GM12878 (cell line): ENCODE results near the gene ZBED5. TPM values are rescaled to one million over a fixed set of nuclear protein-coding genes. Genes with fewer than 3 reads are reported as not detected.
A peak's percentile ranks its signal among the peaks of the same experiment; 100 is the strongest.

Source experiments
- BACH1 ChIP-seq: fragments of 450-650 bp; IDR thresholded peaks from 2 replicates; pipeline ENCODE4 v1.6.1; 2017; ENCODE audit warnings: mild to moderate bottlenecking, borderline replicate concordance
- CREM ChIP-seq: IDR thresholded peaks from 2 replicates; pipeline ENCODE4 v1.6.1; 2014; ENCODE audit warnings: antibody characterized with exemption, low read depth
- DPF2 ChIP-seq: fragments of 450-650 bp; IDR thresholded peaks from 2 replicates; pipeline ENCODE4 v1.6.1; 2017; ENCODE audit warnings: mild to moderate bottlenecking
- GATAD2B ChIP-seq: fragments of 450-650 bp; conservative IDR thresholded peaks from 2 replicates; pipeline ENCODE4 v1.6.1; 2017; ENCODE audit warnings: low read depth, mild to moderate bottlenecking, moderate library complexity
- IKZF1 ChIP-seq: fragments of 450-650 bp; conservative IDR thresholded peaks from 2 replicates; pipeline ENCODE4 v1.6.1; 2017; ENCODE audit warnings: antibody characterized with exemption, mild to moderate bottlenecking
- IKZF2 ChIP-seq, 2 experiments: fragments of 450-650 bp; IDR thresholded peaks; 2 replicates each; pipeline ENCODE4 v1.6.1; 2017; ENCODE audit warnings: mild to moderate bottlenecking in 2 of 2, moderate library complexity in 2 of 2
- LARP7 ChIP-seq: fragments of 450-650 bp; IDR thresholded peaks from 2 replicates; pipeline ENCODE4 v1.6.1; 2017; ENCODE audit warnings: mild to moderate bottlenecking
- MEF2B ChIP-seq: fragments of 450-650 bp; IDR thresholded peaks from 2 replicates; pipeline ENCODE4 v1.6.1; 2018; ENCODE audit warnings: mild to moderate bottlenecking, moderate library complexity; ENCODE audit not compliant: partially characterized antibody, poor library complexity, severe bottlenecking
- MYC ChIP-seq: IDR thresholded peaks from 2 replicates; pipeline ENCODE4 v1.6.1; 2011; ENCODE audit warnings: mild to moderate bottlenecking, low read length, moderate library complexity, inconsistent platforms; ENCODE audit not compliant: insufficient read depth, insufficient replicate concordance, insufficient read length, severe bottlenecking
- NFIC ChIP-seq: IDR thresholded peaks from 2 replicates; pipeline ENCODE4 v1.6.1; 2012; ENCODE audit warnings: low read depth, mild to moderate bottlenecking, inconsistent platforms, low read length, moderate library complexity
- NFXL1 ChIP-seq: fragments of 450-650 bp; IDR thresholded peaks from 2 replicates; pipeline ENCODE4 v1.6.1; 2017; ENCODE audit warnings: antibody characterized with exemption, mild to moderate bottlenecking, borderline replicate concordance
- NFYB ChIP-seq: IDR thresholded peaks from 2 replicates; pipeline ENCODE4 v1.6.1; 2011; ENCODE audit warnings: low read depth, mild to moderate bottlenecking, low read length, improper control_type of control experiment, moderate library complexity; ENCODE audit not compliant: insufficient read depth
- NR2C2 ChIP-seq: IDR thresholded peaks from 2 replicates; pipeline ENCODE4 v1.6.1; 2011; ENCODE audit warnings: borderline replicate concordance, low read depth; ENCODE audit not compliant: control insufficient read depth, insufficient read length
- POLR2A ChIP-seq: IDR thresholded peaks from 2 replicates; pipeline ENCODE4 v1.6.1; 2011; ENCODE audit warnings: low read depth, mild to moderate bottlenecking, low read length
- RB1 ChIP-seq: fragments of 450-650 bp; formaldehyde crosslinking; IDR thresholded peaks from 2 replicates; pipeline ENCODE4 v1.6.1; 2017; ENCODE audit warnings: mild to moderate bottlenecking, borderline replicate concordance
- RFX5 ChIP-seq: IDR thresholded peaks from 2 replicates; pipeline ENCODE4 v1.6.1; 2011; ENCODE audit warnings: low read depth, low read length, improper control_type of control experiment
- SMAD1 ChIP-seq: fragments of 450-650 bp; IDR thresholded peaks from 2 replicates; pipeline ENCODE4 v1.6.1; 2018; ENCODE audit warnings: mild to moderate bottlenecking, low read depth; ENCODE audit not compliant: partially characterized antibody
- SMC3 ChIP-seq: IDR thresholded peaks from 2 replicates; pipeline ENCODE4 v1.6.1; 2011; ENCODE audit warnings: low read length, improper control_type of control experiment, borderline replicate concordance
- STAT3 ChIP-seq: IDR thresholded peaks from 2 replicates; pipeline ENCODE4 v1.6.1; 2011; ENCODE audit warnings: low read depth, low read length, improper control_type of control experiment
- SUZ12 ChIP-seq: fragments of 200-600 bp; sonication (generic); IDR thresholded peaks from one replicate; pipeline ENCODE4 v1.6.1; 2018; ENCODE audit warnings: antibody characterized with exemption, mild to moderate bottlenecking; ENCODE audit not compliant: unreplicated experiment
- TCF12 ChIP-seq: IDR thresholded peaks from 2 replicates; pipeline ENCODE4 v1.6.1; 2011; ENCODE audit warnings: low read depth, mild to moderate bottlenecking, low read length
- YBX1 ChIP-seq: fragments of 450-650 bp; IDR thresholded peaks from 2 replicates; pipeline ENCODE4 v1.6.1; 2016; ENCODE audit warnings: antibody characterized with exemption
- ZNF622 ChIP-seq: fragments of 450-650 bp; IDR thresholded peaks from 2 replicates; pipeline ENCODE4 v1.6.1; 2017; ENCODE audit warnings: mild to moderate bottlenecking, inconsistent platforms
- polyA plus RNA-seq, 11 experiments: library from polyadenylated mRNA; depleted of rRNA in 4 of 11; unstranded in 6 of 11; stranded (reverse) in 5 of 11; fragments of >200 nt; fragmentation: Nextera tagmentation in 4 of 11; fragmentation: Illumina TruSeq in 1 of 11; extraction: Ambion mirVana in 4 of 11; extraction: Trizol in 1 of 11; gene quantifications; 1 replicate in 1 of 11; 2 replicates in 10 of 11; pipeline versions ENCODE4 v1.2.1 to v1.2.3, GENCODE V29; 2011 to 2016; ENCODE audit warnings: inconsistent platforms in 2 of 11, missing spikeins in 2 of 11, low read depth in 1 of 11
- total RNA-seq, 4 experiments: library from RNA; depleted of rRNA in 3 of 4; stranded (reverse); fragments of >200 nt in 3 of 4; fragmentation: Illumina TruSeq in 1 of 4; extraction: Trizol in 1 of 4; gene quantifications; 2 replicates each; pipeline versions ENCODE4 v1.2.1 to v1.2.3, GENCODE V29; 2013 to 2021
- TF ChIP-seq, protein P1 (sequence below): fragments of 450-650 bp; IDR thresholded peaks from 2 replicates; pipeline ENCODE4 v1.6.1; 2017; ENCODE audit warnings: mild to moderate bottlenecking, moderate library complexity
- TF ChIP-seq, protein P2 (sequence below): fragments of 450-650 bp; IDR thresholded peaks from 2 replicates; pipeline ENCODE4 v1.6.1; 2017; ENCODE audit warnings: borderline replicate concordance
- TF ChIP-seq, protein P3 (sequence below): fragments of 450-650 bp; formaldehyde crosslinking; IDR thresholded peaks from 2 replicates; pipeline ENCODE4 v1.5.0; 2022; ENCODE audit warnings: mild to moderate bottlenecking, missing genetic modification characterization

Gene ZBED5
- total and polyA plus RNA-seq, 10 of the 15 experiments (the other 5 are each of a cell fraction or from before 2014, with no cell fraction given) = 27.3 to 86.8 (median 37.6) TPM

- TF ChIP-seq NFYB = no peak
- TF ChIP-seq SMC3 = no peak
- TF ChIP-seq DPF2 = no peak; the same call in 1 of the 2 replicates
- peak; percentile 73; the same call in 1 of the 2 replicates for TF ChIP-seq GATAD2B
- TF ChIP-seq NR2C2 = no peak
- peak; percentile 89 for TF ChIP-seq LARP7
- TF ChIP-seq SMAD1 = no peak
- no peak for TF ChIP-seq IKZF2 (IDR thresholded peaks at IDR 0.05)
- no peak; the same call in 1 of the 2 replicates for TF ChIP-seq RB1
- TF ChIP-seq RFX5 = no peak
- peak; percentile 16 for TF ChIP-seq MYC
- no peak; the same call in 1 of the 2 replicates for TF ChIP-seq IKZF1
- TF ChIP-seq STAT3 = no peak
- no peak for TF ChIP-seq SUZ12
- no peak for TF ChIP-seq CREM
- peak; percentile 47 for TF ChIP-seq BACH1
- TF ChIP-seq POLR2A = peak; percentile 75
- TF ChIP-seq, protein P1, sequence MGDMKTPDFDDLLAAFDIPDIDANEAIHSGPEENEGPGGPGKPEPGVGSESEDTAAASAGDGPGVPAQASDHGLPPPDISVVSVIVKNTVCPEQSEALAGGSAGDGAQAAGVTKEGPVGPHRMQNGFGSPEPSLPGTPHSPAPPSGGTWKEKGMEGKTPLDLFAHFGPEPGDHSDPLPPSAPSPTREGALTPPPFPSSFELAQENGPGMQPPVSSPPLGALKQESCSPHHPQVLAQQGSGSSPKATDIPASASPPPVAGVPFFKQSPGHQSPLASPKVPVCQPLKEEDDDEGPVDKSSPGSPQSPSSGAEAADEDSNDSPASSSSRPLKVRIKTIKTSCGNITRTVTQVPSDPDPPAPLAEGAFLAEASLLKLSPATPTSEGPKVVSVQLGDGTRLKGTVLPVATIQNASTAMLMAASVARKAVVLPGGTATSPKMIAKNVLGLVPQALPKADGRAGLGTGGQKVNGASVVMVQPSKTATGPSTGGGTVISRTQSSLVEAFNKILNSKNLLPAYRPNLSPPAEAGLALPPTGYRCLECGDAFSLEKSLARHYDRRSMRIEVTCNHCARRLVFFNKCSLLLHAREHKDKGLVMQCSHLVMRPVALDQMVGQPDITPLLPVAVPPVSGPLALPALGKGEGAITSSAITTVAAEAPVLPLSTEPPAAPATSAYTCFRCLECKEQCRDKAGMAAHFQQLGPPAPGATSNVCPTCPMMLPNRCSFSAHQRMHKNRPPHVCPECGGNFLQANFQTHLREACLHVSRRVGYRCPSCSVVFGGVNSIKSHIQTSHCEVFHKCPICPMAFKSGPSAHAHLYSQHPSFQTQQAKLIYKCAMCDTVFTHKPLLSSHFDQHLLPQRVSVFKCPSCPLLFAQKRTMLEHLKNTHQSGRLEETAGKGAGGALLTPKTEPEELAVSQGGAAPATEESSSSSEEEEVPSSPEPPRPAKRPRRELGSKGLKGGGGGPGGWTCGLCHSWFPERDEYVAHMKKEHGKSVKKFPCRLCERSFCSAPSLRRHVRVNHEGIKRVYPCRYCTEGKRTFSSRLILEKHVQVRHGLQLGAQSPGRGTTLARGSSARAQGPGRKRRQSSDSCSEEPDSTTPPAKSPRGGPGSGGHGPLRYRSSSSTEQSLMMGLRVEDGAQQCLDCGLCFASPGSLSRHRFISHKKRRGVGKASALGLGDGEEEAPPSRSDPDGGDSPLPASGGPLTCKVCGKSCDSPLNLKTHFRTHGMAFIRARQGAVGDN = no peak; the same call in 1 of the 2 replicates
- TF ChIP-seq, protein P2, sequence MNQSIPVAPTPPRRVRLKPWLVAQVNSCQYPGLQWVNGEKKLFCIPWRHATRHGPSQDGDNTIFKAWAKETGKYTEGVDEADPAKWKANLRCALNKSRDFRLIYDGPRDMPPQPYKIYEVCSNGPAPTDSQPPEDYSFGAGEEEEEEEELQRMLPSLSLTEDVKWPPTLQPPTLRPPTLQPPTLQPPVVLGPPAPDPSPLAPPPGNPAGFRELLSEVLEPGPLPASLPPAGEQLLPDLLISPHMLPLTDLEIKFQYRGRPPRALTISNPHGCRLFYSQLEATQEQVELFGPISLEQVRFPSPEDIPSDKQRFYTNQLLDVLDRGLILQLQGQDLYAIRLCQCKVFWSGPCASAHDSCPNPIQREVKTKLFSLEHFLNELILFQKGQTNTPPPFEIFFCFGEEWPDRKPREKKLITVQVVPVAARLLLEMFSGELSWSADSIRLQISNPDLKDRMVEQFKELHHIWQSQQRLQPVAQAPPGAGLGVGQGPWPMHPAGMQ = no peak
- TF ChIP-seq NFIC = no peak
- no peak for TF ChIP-seq YBX1
- TF ChIP-seq ZNF622 = no peak
- TF ChIP-seq TCF12 = no peak
- peak; percentile 24 for TF ChIP-seq MEF2B
- no peak for TF ChIP-seq NFXL1
- TF ChIP-seq, protein P3, sequence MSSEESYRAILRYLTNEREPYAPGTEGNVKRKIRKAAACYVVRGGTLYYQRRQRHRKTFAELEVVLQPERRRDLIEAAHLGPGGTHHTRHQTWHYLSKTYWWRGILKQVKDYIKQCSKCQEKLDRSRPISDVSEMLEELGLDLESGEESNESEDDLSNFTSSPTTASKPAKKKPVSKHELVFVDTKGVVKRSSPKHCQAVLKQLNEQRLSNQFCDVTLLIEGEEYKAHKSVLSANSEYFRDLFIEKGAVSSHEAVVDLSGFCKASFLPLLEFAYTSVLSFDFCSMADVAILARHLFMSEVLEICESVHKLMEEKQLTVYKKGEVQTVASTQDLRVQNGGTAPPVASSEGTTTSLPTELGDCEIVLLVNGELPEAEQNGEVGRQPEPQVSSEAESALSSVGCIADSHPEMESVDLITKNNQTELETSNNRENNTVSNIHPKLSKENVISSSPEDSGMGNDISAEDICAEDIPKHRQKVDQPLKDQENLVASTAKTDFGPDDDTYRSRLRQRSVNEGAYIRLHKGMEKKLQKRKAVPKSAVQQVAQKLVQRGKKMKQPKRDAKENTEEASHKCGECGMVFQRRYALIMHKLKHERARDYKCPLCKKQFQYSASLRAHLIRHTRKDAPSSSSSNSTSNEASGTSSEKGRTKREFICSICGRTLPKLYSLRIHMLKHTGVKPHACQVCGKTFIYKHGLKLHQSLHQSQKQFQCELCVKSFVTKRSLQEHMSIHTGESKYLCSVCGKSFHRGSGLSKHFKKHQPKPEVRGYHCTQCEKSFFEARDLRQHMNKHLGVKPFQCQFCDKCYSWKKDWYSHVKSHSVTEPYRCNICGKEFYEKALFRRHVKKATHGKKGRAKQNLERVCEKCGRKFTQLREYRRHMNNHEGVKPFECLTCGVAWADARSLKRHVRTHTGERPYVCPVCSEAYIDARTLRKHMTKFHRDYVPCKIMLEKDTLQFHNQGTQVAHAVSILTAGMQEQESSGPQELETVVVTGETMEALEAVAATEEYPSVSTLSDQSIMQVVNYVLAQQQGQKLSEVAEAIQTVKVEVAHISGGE (CRISPR knock-in tag) = 0 out of 2 replicates have a peak, but pooled peaks have one; percentile 12
Measured at GRCh38 chr11:10808235-10808552, 49.7 kb downstream of the ZBED5 start (continued).
